ENCODE results near the gene INSC.

Gene INSC

GRCh38 chr11:15072551-15073143 is 42.1 kb upstream of the INSC start:
- Histone ChIP-seq H4K20me1 (ENCODE audit: insufficient read depth, low read length) (no peaks in the 10 kb centered on the region), H3K4me3 (ENCODE audit: low read depth, low read length, poor library complexity, severe bottlenecking) (no peak overlapping the region), H3K9me2 (ENCODE audit: low read depth, low read length) (no peaks in the 10 kb centered on the region), H3K79me2 (ENCODE audit: insufficient read depth, low read length) (no peaks in the 10 kb centered on the region), H3K9me3 (ENCODE audit: low read length) (no peaks in the 10 kb centered on the region), H3K4me2 (ENCODE audit: low read length) (no peak overlapping the region), H3F3A (ENCODE audit: insufficient read depth, low read length) (no peaks in the 10 kb centered on the region), H3K9ac (ENCODE audit: low read length) (no peak overlapping the region), H3K27me3 (ENCODE audit: insufficient read depth, low read length) (no peaks in the 10 kb centered on the region), H3K36me3 (ENCODE audit: insufficient read depth, low read length) (no peaks in the 10 kb centered on the region), H3K27ac (ENCODE audit: low read depth, low read length, poor library complexity, severe bottlenecking) (no peak overlapping the region), H2AFZ (ENCODE audit: low read length) (no peak overlapping the region), H3K4me1 (ENCODE audit: insufficient read depth, low read length, severe bottlenecking) (peaks cover 7% of the 10 kb centered on the region)
- no peak for TF ChIP-seq EZH2 (IDR thresholded peaks at IDR 0.05; ENCODE audit: borderline replicate concordance, low read length)
- TF ChIP-seq CTCF (IDR thresholded peaks at IDR 0.05; ENCODE audit: low read length) = no peak

GRCh38 chr11:15073361-15074205 is 41.1 kb upstream of the INSC start, which contains the start of gene CALCB:
TSS of gene CALCB (plus strand) at chr11:15073593. CDS start at chr11:15074719, 1,126 bp downstream.
- TF ChIP-seq EZH2 (IDR thresholded peaks at IDR 0.05; ENCODE audit: borderline replicate concordance, low read length) (no peak), CTCF (IDR thresholded peaks at IDR 0.05; ENCODE audit: low read length) (no peak)
- H2AFZ ChIP-seq (ENCODE audit: low read length) = no peak within 1 kb of the TSS
- H3K9me2 ChIP-seq (ENCODE audit: low read depth, low read length) = no peaks in the 10 kb centered on the region
- peaks cover 7% of the 10 kb centered on the region for H3K4me1 ChIP-seq (ENCODE audit: insufficient read depth, low read length, severe bottlenecking)
- no peaks in the 10 kb centered on the region for H3K36me3 ChIP-seq (ENCODE audit: insufficient read depth, low read length)
- H3K4me3 ChIP-seq (ENCODE audit: low read depth, low read length, poor library complexity, severe bottlenecking) = peak within 1 kb of the TSS; percentile 40
- no peaks in the 10 kb centered on the region for H3F3A ChIP-seq (ENCODE audit: insufficient read depth, low read length)
- no peaks in the 10 kb centered on the region for H3K27me3 ChIP-seq (ENCODE audit: insufficient read depth, low read length)
- no peak within 1 kb of the TSS for H3K9ac ChIP-seq (ENCODE audit: low read length)
- no peaks in the 10 kb centered on the region for H3K79me2 ChIP-seq (ENCODE audit: insufficient read depth, low read length)
- H3K4me2 ChIP-seq (ENCODE audit: low read length) = peak within 1 kb of the TSS; percentile 65; the same call in 1 of the 2 replicates
- no peaks in the 10 kb centered on the region for H4K20me1 ChIP-seq (ENCODE audit: insufficient read depth, low read length)
- no peak within 1 kb of the TSS for H3K27ac ChIP-seq (ENCODE audit: low read depth, low read length, poor library complexity, severe bottlenecking)
- no peaks in the 10 kb centered on the region for H3K9me3 ChIP-seq (ENCODE audit: low read length)

- H3K4me1 ChIP-seq (ENCODE audit: insufficient read depth, low read length, severe bottlenecking) = peaks cover 7% of the 10 kb centered on the region
- no peaks in the 10 kb centered on the region for H4K20me1 ChIP-seq (ENCODE audit: insufficient read depth, low read length)
- H3K9ac ChIP-seq (ENCODE audit: low read length) = no peak overlapping the region; the same call in 1 of the 2 replicates
- no peaks in the 10 kb centered on the region for H3F3A ChIP-seq (ENCODE audit: insufficient read depth, low read length)
- H3K9me3 ChIP-seq (ENCODE audit: low read length) = no peaks in the 10 kb centered on the region
- H3K27ac ChIP-seq (ENCODE audit: low read depth, low read length, poor library complexity, severe bottlenecking) = no peak overlapping the region
- peak overlapping the region; percentile 65; the same call in 1 of the 2 replicates for H3K4me2 ChIP-seq (ENCODE audit: low read length)
- H3K79me2 ChIP-seq (ENCODE audit: insufficient read depth, low read length) = no peaks in the 10 kb centered on the region
- H3K27me3 ChIP-seq (ENCODE audit: insufficient read depth, low read length) = no peaks in the 10 kb centered on the region
- H2AFZ ChIP-seq (ENCODE audit: low read length) = no peak overlapping the region
- peak overlapping the region; percentile 40 for H3K4me3 ChIP-seq (ENCODE audit: low read depth, low read length, poor library complexity, severe bottlenecking)
- no peaks in the 10 kb centered on the region for H3K36me3 ChIP-seq (ENCODE audit: insufficient read depth, low read length)
- no peaks in the 10 kb centered on the region for H3K9me2 ChIP-seq (ENCODE audit: low read depth, low read length)
- peak; percentile 85 for TF ChIP-seq CTCF (IDR thresholded peaks at IDR 0.05; ENCODE audit: low read length)
- no peak for TF ChIP-seq EZH2 (IDR thresholded peaks at IDR 0.05; ENCODE audit: borderline replicate concordance, low read length)
Observed at GRCh38 chr11:15074206-15075161, 40.2 kb upstream of the INSC start.

Measured in OCI-LY1 (cell line).